Panc1 (cell line): ENCODE measurements around the gene CACUL1. TPM values are rescaled to one million over a fixed set of nuclear protein-coding genes. Genes with fewer than 3 reads are reported as not detected.

Experiments
- ATAC-seq: fragments of 200-7000 bp; cut with Tn5 transposase; 2 replicates; pipeline ENCODE4 v1.9.1; 2020; ENCODE audit warnings: mild to moderate bottlenecking, moderate library complexity
- BruUV-seq: library from RNA; stranded (reverse); fragments of 400-500 nt; replicated peaks from 2 replicates; lab custom pipeline; 2021; lab: Mats Ljungman, UMichigan
- CTCF ChIA-PET: fragments of 300-600 bp; sonication (Branson Sonifier 250); formaldehyde crosslinking; loops from one replicate; lab custom pipeline; 2022; ENCODE audit warnings: antibody characterized with exemption; lab: Charles Lee
- POLR2A ChIA-PET: fragments of 300-600 bp; sonication (Branson Sonifier 250); formaldehyde crosslinking; loops from one replicate; lab custom pipeline; 2022; ENCODE audit warnings: antibody characterized with exemption; lab: Charles Lee
- DNase-seq: peaks from one replicate; pipeline ENCODE4 v3.0.0-alpha.2; 2010; ENCODE audit warnings: low read depth, low spot score
- H3K27ac ChIP-seq: 2 replicates; pipeline ENCODE4 v1.5.1; 2011; ENCODE audit warnings: mild to moderate bottlenecking, low read length, inconsistent platforms
- H3K27me3 ChIP-seq: fragments of 200-500 bp; sonication (Bioruptor generic); 2 replicates; pipeline ENCODE4 v1.6.0; 2014; ENCODE audit warnings: low read length, inconsistent platforms; ENCODE audit not compliant: control insufficient read depth, insufficient read depth
- H3K36me3 ChIP-seq: fragments of 200-500 bp; sonication (Bioruptor generic); 2 replicates; pipeline ENCODE4 v1.5.1; 2014; ENCODE audit warnings: inconsistent platforms, mild to moderate bottlenecking, low read length, moderate library complexity; ENCODE audit not compliant: control insufficient read depth, insufficient read depth
- H3K4me1 ChIP-seq: 2 replicates; pipeline ENCODE4 v1.5.1; 2011; ENCODE audit warnings: inconsistent platforms, mild to moderate bottlenecking, low read length, moderate library complexity; ENCODE audit not compliant: control insufficient read depth, insufficient read depth
- H3K4me3 ChIP-seq, 2 experiments: 2 replicates each; pipeline ENCODE4 v1.5.1; 2011 to 2012; ENCODE audit warnings: low read depth in 2 of 2, low read length in 2 of 2, mild to moderate bottlenecking in 2 of 2, inconsistent platforms in 1 of 2, moderate library complexity in 1 of 2
- H3K9me3 ChIP-seq: fragments of 200-500 bp; sonication (Bioruptor generic); 2 replicates; pipeline ENCODE4 v1.5.1; 2014; ENCODE audit warnings: low read depth, mild to moderate bottlenecking, inconsistent platforms, low read length, moderate library complexity; ENCODE audit not compliant: control insufficient read depth, insufficient read depth
- CTCF ChIP-seq: fragments of 450-650 bp; IDR thresholded peaks from 2 replicates; pipeline ENCODE4 v1.5.1; 2017; ENCODE audit warnings: mild to moderate bottlenecking
- POLR2AphosphoS5 ChIP-seq: IDR thresholded peaks from 2 replicates; pipeline ENCODE4 v1.6.1; 2012; ENCODE audit warnings: mild to moderate bottlenecking, low read depth, low read length, moderate library complexity
- REST ChIP-seq, 2 experiments: IDR thresholded peaks; 2 replicates each; pipeline ENCODE4 v1.6.1; 2011 to 2012; ENCODE audit warnings: low read depth in 2 of 2, control low read depth in 1 of 2, low read length in 1 of 2, mild to moderate bottlenecking in 1 of 2, moderate library complexity in 1 of 2; ENCODE audit not compliant: insufficient read depth in 1 of 2
- SIN3A ChIP-seq: IDR thresholded peaks from 2 replicates; pipeline ENCODE4 v1.6.1; 2012; ENCODE audit warnings: low read depth, mild to moderate bottlenecking, low read length, moderate library complexity, borderline replicate concordance; ENCODE audit not compliant: insufficient read depth
- TCF7L2 ChIP-seq: IDR thresholded peaks from 2 replicates; pipeline ENCODE4 v1.6.1; 2011; ENCODE audit warnings: mild to moderate bottlenecking, low read depth, low read length, inconsistent platforms
- in situ Hi-C: cut with HindIII; loops from 2 replicates; pipeline ENCODE4 v1.10.0; 2016; ENCODE audit warnings: low sequenced_read_pairs, low pct_unique_long_range_greater_than_20kb
- intact Hi-C: fragments of 100-400 bp; cut with micrococcal nuclease; formaldehyde crosslinking; loops from one replicate; pipeline ENCODE4 v1.10.0; 2022; ENCODE audit not compliant: unreplicated experiment
- total RNA-seq: library from RNA; stranded (reverse); gene quantifications from one replicate; pipeline ENCODE4 v1.2.1, GENCODE V29; 2021; ENCODE audit not compliant: unreplicated experiment

CACUL1 gene
- total RNA-seq, 1 experiment from 2014 or later = 44.1 TPM

- ATAC-seq (no peak), DNase-seq (no peak)
- ChIA-PET POLR2A (no interaction called here), CTCF (no interaction called here)
- Histone ChIP-seq H3K9me3 (no peaks in the 10 kb centered on the region), H3K4me1 (peaks cover 11% of the 10 kb centered on the region; the same call in 1 of the 2 replicates), H3K4me3 (no peak overlapping the region), H3K27me3 (no peaks in the 10 kb centered on the region), H3K36me3 (no peaks in the 10 kb centered on the region), H3K27ac (no peak overlapping the region)
- in situ Hi-C loops = no loop called here
- TF ChIP-seq SIN3A = no peak
- TF ChIP-seq REST (IDR thresholded peaks at IDR 0.05; ENCODE audit: insufficient read depth in 1 of 2, low read depth in 2 of 2, low read length in 1 of 2) = no peak
- no peak for TF ChIP-seq TCF7L2
- no peak for TF ChIP-seq CTCF
- TF ChIP-seq POLR2AphosphoS5 = no peak
- BruUV-seq = no TSS peak
- intact Hi-C loops = no loop called here
These were observed 22.3 kb downstream of the CACUL1 start for GRCh38 chr10:118732245-118733165.

GRCh38 chr10:118730756-118731456 is 23.9 kb downstream of the CACUL1 start:
- no peak for ATAC-seq
- TF ChIP-seq TCF7L2 = no peak
- TF ChIP-seq CTCF = no peak
- no peak for TF ChIP-seq POLR2AphosphoS5
- no peak for TF ChIP-seq SIN3A
- no peak for TF ChIP-seq REST (IDR thresholded peaks at IDR 0.05; ENCODE audit: insufficient read depth in 1 of 2, low read depth in 2 of 2, low read length in 1 of 2)

More at GRCh38 chr10:118730756-118731456, 23.9 kb downstream of the CACUL1 start:
- H3K4me1 ChIP-seq = peaks cover 16% of the 10 kb centered on the region; the same call in 1 of the 2 replicates
- no TSS peak for BruUV-seq
- H3K27me3 ChIP-seq = no peaks in the 10 kb centered on the region
- ChIA-PET CTCF (no interaction called here), POLR2A (no interaction called here)
- H3K36me3 ChIP-seq = no peaks in the 10 kb centered on the region
- H3K4me3 ChIP-seq = no peak overlapping the region
- no peak overlapping the region for H3K27ac ChIP-seq
- intact Hi-C loops = no loop called here
- DNase-seq = no peak
- no peaks in the 10 kb centered on the region for H3K9me3 ChIP-seq
- in situ Hi-C loops = no loop called here
